CD4-positive, alpha-beta T cell (primary cell): ENCODE measurements around the gene ABCC4. TPM values are rescaled to one million over a fixed set of nuclear protein-coding genes. Genes with fewer than 3 reads are reported as not detected.

Experiments
- ATAC-seq: fragments of 200-7000 bp; cut with Tn5 transposase; one replicate; pipeline ENCODE4 v1.10.0; 2022; ENCODE audit warnings: mild to moderate bottlenecking; ENCODE audit not compliant: poor library complexity
- CTCF ChIA-PET: fragments of 350-600 bp; sonication (Branson Sonifier 250); formaldehyde crosslinking; loops from one replicate; lab custom pipeline; 2021; ENCODE audit warnings: antibody characterized with exemption, inconsistent platforms; lab: Charles Lee
- POLR2A ChIA-PET: fragments of 350-600 bp; sonication (Branson Sonifier 250); formaldehyde crosslinking; loops from one replicate; lab custom pipeline; 2021; ENCODE audit warnings: antibody characterized with exemption, inconsistent platforms; lab: Charles Lee
- DNase-seq, 14 experiments: peaks; one replicate each; pipeline ENCODE4 v3.0.0-alpha.2; 2013 to 2020; ENCODE audit warnings: mixed read lengths in 2 of 14
- H3K27ac ChIP-seq, 2 donors: one replicate each; pipeline versions ENCODE4 v1.5.1 to v1.7.0; 2013; ENCODE audit warnings: low read length in 2 of 2, low read depth in 1 of 2, mild to moderate bottlenecking in 1 of 2
- H3K27me3 ChIP-seq, 2 experiments: 1 replicate in 1 of 2; 2 replicates in 1 of 2; pipeline versions ENCODE4 v1.6.1 to v1.7.0; 2013; ENCODE audit warnings: low read length in 2 of 2, control low read depth in 1 of 2, mild to moderate bottlenecking in 1 of 2, moderate library complexity in 1 of 2; ENCODE audit not compliant: insufficient read depth in 2 of 2, control insufficient read depth in 1 of 2
- H3K36me3 ChIP-seq: one replicate; pipeline ENCODE4 v1.6.1; 2013; ENCODE audit warnings: low read length, control low read depth; ENCODE audit not compliant: insufficient read depth
- H3K4me1 ChIP-seq: one replicate; pipeline ENCODE4 v1.6.1; 2013; ENCODE audit warnings: low read length, control low read depth; ENCODE audit not compliant: insufficient read depth
- H3K4me3 ChIP-seq: one replicate; pipeline ENCODE4 v1.5.1; 2013; ENCODE audit warnings: mild to moderate bottlenecking, low read length, moderate library complexity
- H3K9me3 ChIP-seq, 2 experiments: 1 replicate in 1 of 2; 2 replicates in 1 of 2; pipeline versions ENCODE4 v1.6.1 to v1.7.0; 2013; ENCODE audit warnings: low read length in 2 of 2, mild to moderate bottlenecking in 2 of 2, control low read depth in 1 of 2, moderate library complexity in 1 of 2; ENCODE audit not compliant: control insufficient read depth in 1 of 2, insufficient read depth in 1 of 2
- H3K27ac Mint-ChIP-seq: one replicate; pipeline ENCODE4 v1.8.0; 2020; ENCODE audit warnings: mixed read lengths
- H3K27me3 Mint-ChIP-seq: one replicate; pipeline ENCODE4 v1.8.0; 2021; ENCODE audit warnings: mixed read lengths
- H3K36me3 Mint-ChIP-seq: one replicate; pipeline ENCODE4 v1.8.0; 2021; ENCODE audit warnings: low read depth, mixed read lengths
- H3K4me1 Mint-ChIP-seq: one replicate; pipeline ENCODE4 v1.8.0; 2021; ENCODE audit warnings: low read depth, mixed read lengths
- H3K4me3 Mint-ChIP-seq: one replicate; pipeline ENCODE4 v1.8.0; 2020; ENCODE audit warnings: mild to moderate bottlenecking, mixed read lengths
- H3K9me3 Mint-ChIP-seq: one replicate; pipeline ENCODE4 v1.8.0; 2020; ENCODE audit warnings: mixed read lengths
- intact Hi-C, 2 experiments: fragments of 100-400 bp; cut with DNase I in 1 of 2; cut with micrococcal nuclease in 1 of 2; formaldehyde crosslinking; loops; one replicate each; pipeline versions ENCODE4 v1.15.1 to v1.9.0; 2023 to 2025; cut with DNase I, micrococcal nuclease
- total RNA-seq, 174 experiments: library from RNA in 2 of 174; stranded (reverse) in 2 of 174; gene quantifications; one replicate each; pipeline ENCODE4 v1.2.3 and lab custom pipeline; 2021 to 2026
- TF ChIP-seq, protein P1 (sequence below): fragments of 200-600 bp; IDR thresholded peaks from one replicate; pipeline ENCODE4 v1.8.0; 2022; ENCODE audit warnings: antibody characterized with exemption, mild to moderate bottlenecking

The ABCC4 gene
- total RNA-seq, 2 experiments from 2014 or later: 4.0 to 4.4 TPM

- H3K27ac ChIP-seq: no peak overlapping the region
- no peak overlapping the region for H3K4me3 ChIP-seq
- H3K27me3 ChIP-seq: peaks cover 12 to 21% of the 10 kb centered on the region in 2 experiments
- H3K27ac Mint-ChIP-seq: no peak overlapping the region
- TF ChIP-seq, protein P1, sequence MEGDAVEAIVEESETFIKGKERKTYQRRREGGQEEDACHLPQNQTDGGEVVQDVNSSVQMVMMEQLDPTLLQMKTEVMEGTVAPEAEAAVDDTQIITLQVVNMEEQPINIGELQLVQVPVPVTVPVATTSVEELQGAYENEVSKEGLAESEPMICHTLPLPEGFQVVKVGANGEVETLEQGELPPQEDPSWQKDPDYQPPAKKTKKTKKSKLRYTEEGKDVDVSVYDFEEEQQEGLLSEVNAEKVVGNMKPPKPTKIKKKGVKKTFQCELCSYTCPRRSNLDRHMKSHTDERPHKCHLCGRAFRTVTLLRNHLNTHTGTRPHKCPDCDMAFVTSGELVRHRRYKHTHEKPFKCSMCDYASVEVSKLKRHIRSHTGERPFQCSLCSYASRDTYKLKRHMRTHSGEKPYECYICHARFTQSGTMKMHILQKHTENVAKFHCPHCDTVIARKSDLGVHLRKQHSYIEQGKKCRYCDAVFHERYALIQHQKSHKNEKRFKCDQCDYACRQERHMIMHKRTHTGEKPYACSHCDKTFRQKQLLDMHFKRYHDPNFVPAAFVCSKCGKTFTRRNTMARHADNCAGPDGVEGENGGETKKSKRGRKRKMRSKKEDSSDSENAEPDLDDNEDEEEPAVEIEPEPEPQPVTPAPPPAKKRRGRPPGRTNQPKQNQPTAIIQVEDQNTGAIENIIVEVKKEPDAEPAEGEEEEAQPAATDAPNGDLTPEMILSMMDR: no peak
- no peaks in the 10 kb centered on the region for H3K9me3 ChIP-seq
- H3K4me1 ChIP-seq: no peaks in the 10 kb centered on the region
- ChIA-PET CTCF (no interaction called here), POLR2A (no interaction called here)
- intact Hi-C loops: no loop called here
- H3K36me3 ChIP-seq: no peaks in the 10 kb centered on the region
- H3K9me3 Mint-ChIP-seq: no peaks in the 10 kb centered on the region
- ATAC-seq (no peak), DNase-seq (no peak)
- H3K27me3 Mint-ChIP-seq: peaks cover 44% of the 10 kb centered on the region
- H3K4me1 Mint-ChIP-seq: no peaks in the 10 kb centered on the region
- H3K36me3 Mint-ChIP-seq: no peaks in the 10 kb centered on the region
- H3K4me3 Mint-ChIP-seq: no peak overlapping the region
Measured at GRCh38 chr13:95002126-95002525, 299.1 kb downstream of the ABCC4 start.

- Histone ChIP-seq H3K4me3 (no peak overlapping the region), H3K9me3 (no peaks in the 10 kb centered on the region), H3K4me1 (no peaks in the 10 kb centered on the region), H3K27me3 (peaks cover 12 to 21% of the 10 kb centered on the region in 2 experiments), H3K36me3 (no peaks in the 10 kb centered on the region), H3K27ac (no peak overlapping the region)
- ChIA-PET POLR2A (no interaction called here), CTCF (no interaction called here)
- H3K27ac Mint-ChIP-seq: no peak overlapping the region
- H3K4me1 Mint-ChIP-seq: no peaks in the 10 kb centered on the region
- intact Hi-C loops: no loop called here
- no peaks in the 10 kb centered on the region for H3K36me3 Mint-ChIP-seq
- H3K4me3 Mint-ChIP-seq: no peak overlapping the region
- no peaks in the 10 kb centered on the region for H3K9me3 Mint-ChIP-seq
- H3K27me3 Mint-ChIP-seq: peaks cover 56% of the 10 kb centered on the region
- ATAC-seq (no peak), DNase-seq (no peak)
- TF ChIP-seq, protein P1: no peak
Measured at GRCh38 chr13:94999871-95000270, 301.4 kb downstream of the ABCC4 start.

- ChIA-PET POLR2A (no interaction called here), CTCF (no interaction called here)
- H3K9me3 Mint-ChIP-seq: no peaks in the 10 kb centered on the region
- ATAC-seq (no peak), DNase-seq (no peak)
- H3K4me1 Mint-ChIP-seq: no peaks in the 10 kb centered on the region
- no peak overlapping the region for H3K27ac ChIP-seq
- H3K4me3 ChIP-seq: no peak overlapping the region
- H3K4me3 Mint-ChIP-seq: no peak overlapping the region
- H3K4me1 ChIP-seq: no peaks in the 10 kb centered on the region
- intact Hi-C loops: no loop called here
- TF ChIP-seq, protein P1: no peak
- no peaks in the 10 kb centered on the region for H3K36me3 Mint-ChIP-seq
- H3K27me3 ChIP-seq: peaks cover 12 to 19% of the 10 kb centered on the region in 2 experiments
- peaks cover 55% of the 10 kb centered on the region for H3K27me3 Mint-ChIP-seq
- no peaks in the 10 kb centered on the region for H3K36me3 ChIP-seq
- no peaks in the 10 kb centered on the region for H3K9me3 ChIP-seq
- no peak overlapping the region for H3K27ac Mint-ChIP-seq
Measured at GRCh38 chr13:94997126-94997525, 304.1 kb downstream of the ABCC4 start.
